ENCODE measurements around the gene CBS. TPM values are rescaled to one million over a fixed set of nuclear protein-coding genes. Genes with fewer than 3 reads are reported as not detected.

CBS gene
- total RNA-seq, 1 donor from 2014 or later: 232 TPM

GRCh38 chr21:43004926-43005325 lies 70.7 kb downstream of the CBS start:
- Mint-ChIP-seq H3K36me3 (ENCODE audit: unreplicated experiment) (peaks cover 8% of the 10 kb centered on the region), H3K27ac (ENCODE audit: unreplicated experiment) (peak overlapping the region; percentile 49), H3K9me3 (ENCODE audit: unreplicated experiment) (peaks cover 8% of the 10 kb centered on the region), H3K27me3 (ENCODE audit: unreplicated experiment) (peaks cover 6% of the 10 kb centered on the region), H3K4me1 (ENCODE audit: low read depth, unreplicated experiment) (no peaks in the 10 kb centered on the region), H3K4me3 (ENCODE audit: unreplicated experiment) (no peak overlapping the region)
- DNase-seq: no peak
- TF ChIP-seq CTCF (IDR thresholded peaks at IDR 0.05; ENCODE audit: partially characterized antibody, unreplicated experiment): no peak

Other genes with a start within 250 kb of the CBS start
- gene WDR4, start 196.3 kb downstream of the CBS start, total RNA-seq (ENCODE audit: unreplicated experiment): 15.7 TPM
- gene NDUFV3, start 182.5 kb downstream of the CBS start, total RNA-seq (ENCODE audit: unreplicated experiment): 33.9 TPM
- 0.59 TPM for gene ERVH48-1, start 150.2 kb downstream of the CBS start, total RNA-seq (ENCODE audit: unreplicated experiment)
- gene PKNOX1, start 101.3 kb downstream of the CBS start, total RNA-seq (ENCODE audit: unreplicated experiment): 28.7 TPM
- gene U2AF1, start 31.7 kb upstream of the CBS start, total RNA-seq (ENCODE audit: unreplicated experiment): 31.9 TPM
- not detected for gene CRYAA, start 93.2 kb upstream of the CBS start, total RNA-seq (ENCODE audit: unreplicated experiment)

All from glutamatergic neuron (in vitro differentiated cells).